Panc1 (cell line): ENCODE results near the gene WWOX.

Experiments
- CTCF ChIP-seq: fragments of 450-650 bp; IDR thresholded peaks from 2 replicates; pipeline ENCODE4 v1.5.1; 2017; ENCODE audit warnings: mild to moderate bottlenecking
- REST ChIP-seq, 2 experiments: IDR thresholded peaks; 2 replicates each; pipeline ENCODE4 v1.6.1; 2011 to 2012; ENCODE audit warnings: low read depth in 2 of 2, control low read depth in 1 of 2, low read length in 1 of 2, mild to moderate bottlenecking in 1 of 2, moderate library complexity in 1 of 2; ENCODE audit not compliant: insufficient read depth in 1 of 2
- TCF7L2 ChIP-seq: IDR thresholded peaks from 2 replicates; pipeline ENCODE4 v1.6.1; 2011; ENCODE audit warnings: mild to moderate bottlenecking, low read depth, low read length, inconsistent platforms

GRCh38 chr16:78894886-78895285, 795.4 kb downstream of the WWOX start:
- TF ChIP-seq CTCF (no peak), TCF7L2 (no peak), REST (IDR thresholded peaks at IDR 0.05; ENCODE audit: insufficient read depth in 1 of 2, low read depth in 2 of 2, low read length in 1 of 2) (no peak)
